Lower lobe of right lung (tissue), 2 donors: ENCODE results near the gene CD2AP. TPM values are rescaled to one million over a fixed set of nuclear protein-coding genes. Genes with fewer than 3 reads are reported as not detected.

ENCODE experiments used
- ATAC-seq, 2 donors: fragments of 200-7000 bp; cut with Tn5 transposase; one replicate each; pipeline ENCODE4 v1.9.1; 2020 to 2022; ENCODE audit warnings: mild to moderate bottlenecking in 2 of 2, moderate library complexity in 2 of 2
- DNase-seq: peaks from one replicate; pipeline ENCODE4 v3.0.0-alpha.2; 2020
- H3K27ac ChIP-seq: fragments of 200-600 bp; one replicate; pipeline ENCODE4 v1.8.0; 2022
- H3K27me3 ChIP-seq: fragments of 200-600 bp; one replicate; pipeline ENCODE4 v1.8.0; 2022; ENCODE audit warnings: low read depth
- H3K36me3 ChIP-seq: fragments of 200-600 bp; one replicate; pipeline ENCODE4 v1.8.0; 2022; ENCODE audit warnings: mild to moderate bottlenecking
- H3K4me1 ChIP-seq: fragments of 200-600 bp; one replicate; pipeline ENCODE4 v1.8.0; 2022
- H3K4me3 ChIP-seq: fragments of 200-600 bp; one replicate; pipeline ENCODE4 v1.8.0; 2022; ENCODE audit warnings: mild to moderate bottlenecking
- H3K9me3 ChIP-seq: fragments of 200-600 bp; one replicate; pipeline ENCODE4 v1.8.0; 2022
- CTCF ChIP-seq: fragments of 200-600 bp; IDR thresholded peaks from one replicate; pipeline ENCODE4 v1.8.0; 2022; ENCODE audit warnings: antibody characterized with exemption, mild to moderate bottlenecking
- intact Hi-C: fragments of 100-400 bp; cut with DNase I; formaldehyde crosslinking; loops from one replicate; pipeline ENCODE4 v1.11.0; 2022
- total RNA-seq: library from RNA; stranded (reverse); fragmentation: NEBNext Ultra II Directional; extraction: Animal tissue kit (Norgen Biotek cat#: 25700); gene quantifications from one replicate; pipeline ENCODE4 v1.2.1, GENCODE V29; 2021
- donor health status: DM: no; HTN: yes; CAD: no; lungs with severe emphysema.

Gene CD2AP
- total RNA-seq, 1 donor from 2014 or later: 38.1 TPM

- H3K4me3 ChIP-seq: no peak overlapping the region
- intact Hi-C loops: no loop called here
- no peaks in the 10 kb centered on the region for H3K27me3 ChIP-seq
- H3K27ac ChIP-seq: no peak overlapping the region
- DNase-seq (no peak), ATAC-seq (no peak)
- no peaks in the 10 kb centered on the region for H3K4me1 ChIP-seq
- TF ChIP-seq CTCF: no peak
- H3K9me3 ChIP-seq: no peaks in the 10 kb centered on the region
- H3K36me3 ChIP-seq: peaks cover 23% of the 10 kb centered on the region
Observed at GRCh38 chr6:47534063-47534462, 56.5 kb downstream of the CD2AP start.

- intact Hi-C loops: no loop called here
- no peaks in the 10 kb centered on the region for H3K9me3 ChIP-seq
- H3K27ac ChIP-seq: no peak overlapping the region
- no peak overlapping the region for H3K4me3 ChIP-seq
- no peaks in the 10 kb centered on the region for H3K4me1 ChIP-seq
- TF ChIP-seq CTCF: no peak
- H3K36me3 ChIP-seq: peaks cover 23% of the 10 kb centered on the region
- H3K27me3 ChIP-seq: no peaks in the 10 kb centered on the region
- ATAC-seq: no peak
- no peak for DNase-seq
Observed at GRCh38 chr6:47535316-47536225, 58.0 kb downstream of the CD2AP start.

- intact Hi-C loops: no loop called here
- no peaks in the 10 kb centered on the region for H3K4me1 ChIP-seq
- no peak overlapping the region for H3K4me3 ChIP-seq
- peaks cover 23% of the 10 kb centered on the region for H3K36me3 ChIP-seq
- TF ChIP-seq CTCF: no peak
- ATAC-seq (no peak), DNase-seq (no peak)
- H3K9me3 ChIP-seq: no peaks in the 10 kb centered on the region
- no peaks in the 10 kb centered on the region for H3K27me3 ChIP-seq
- no peak overlapping the region for H3K27ac ChIP-seq
Observed at GRCh38 chr6:47536816-47537401, 59.3 kb downstream of the CD2AP start.

- Histone ChIP-seq H3K9me3 (no peaks in the 10 kb centered on the region), H3K27me3 (no peaks in the 10 kb centered on the region), H3K4me3 (no peak overlapping the region), H3K36me3 (peaks cover 21% of the 10 kb centered on the region), H3K4me1 (no peaks in the 10 kb centered on the region), H3K27ac (no peak overlapping the region)
- TF ChIP-seq CTCF: no peak
- no peak for ATAC-seq
- intact Hi-C loops: no loop called here
- no peak for DNase-seq
Observed at GRCh38 chr6:47545223-47545622, 67.6 kb downstream of the CD2AP start.

- Histone ChIP-seq H3K27ac (no peak overlapping the region), H3K4me3 (no peak overlapping the region), H3K9me3 (peaks cover 4% of the 10 kb centered on the region), H3K36me3 (peaks cover 14% of the 10 kb centered on the region), H3K27me3 (no peaks in the 10 kb centered on the region), H3K4me1 (no peaks in the 10 kb centered on the region)
- intact Hi-C loops: no loop called here
- no peak for DNase-seq
- no peak for TF ChIP-seq CTCF
- ATAC-seq: no peak
Observed at GRCh38 chr6:47551670-47552069, 74.1 kb downstream of the CD2AP start.
